Liver (tissue), 9 donors: Measurements from ENCODE around the gene RBMX. TPM values are rescaled to one million over a fixed set of nuclear protein-coding genes. Genes with fewer than 3 reads are reported as not detected.

Experiments
- DNase-seq: peaks from one replicate; pipeline ENCODE4 v3.0.0-alpha.2; 2017; ENCODE audit warnings: low spot score
- H3K27ac ChIP-seq, 2 donors: one replicate each; pipeline ENCODE4 v1.7.0; 2013; ENCODE audit warnings: inconsistent platforms in 2 of 2, low read length in 2 of 2, control low read depth in 1 of 2, low read depth in 1 of 2, mild to moderate bottlenecking in 1 of 2
- H3K27me3 ChIP-seq, 4 donors: one replicate each; pipeline versions ENCODE4 v1.6.1 to v1.7.0; 2013; ENCODE audit warnings: low read length in 3 of 4, inconsistent platforms in 1 of 4, mild to moderate bottlenecking in 1 of 4, moderate library complexity in 1 of 4; ENCODE audit not compliant: control insufficient read depth in 4 of 4, insufficient read depth in 4 of 4
- H3K36me3 ChIP-seq, 4 donors: one replicate each; pipeline versions ENCODE4 v1.6.1 to v1.7.0; 2013; ENCODE audit warnings: low read length in 3 of 4, mild to moderate bottlenecking in 3 of 4, low read depth in 1 of 4, moderate library complexity in 1 of 4; ENCODE audit not compliant: control insufficient read depth in 4 of 4, insufficient read depth in 3 of 4
- H3K4me1 ChIP-seq, 4 donors: one replicate each; pipeline versions ENCODE4 v1.6.1 to v1.7.0; 2013; ENCODE audit warnings: low read length in 3 of 4, mild to moderate bottlenecking in 3 of 4, moderate library complexity in 1 of 4; ENCODE audit not compliant: control insufficient read depth in 4 of 4, insufficient read depth in 4 of 4
- H3K4me3 ChIP-seq, 3 donors: one replicate each; pipeline versions ENCODE4 v1.6.1 to v1.7.0; 2013; ENCODE audit warnings: low read length in 3 of 3, control low read depth in 1 of 3, low read depth in 1 of 3, mild to moderate bottlenecking in 1 of 3
- H3K9ac ChIP-seq, 2 donors: one replicate each; pipeline ENCODE4 v1.7.0; 2013; ENCODE audit warnings: low read length in 2 of 2, mild to moderate bottlenecking in 2 of 2, moderate library complexity in 2 of 2, control low read depth in 1 of 2, low read depth in 1 of 2
- H3K9me3 ChIP-seq, 4 donors: one replicate each; pipeline versions ENCODE4 v1.6.1 to v1.7.0; 2013; ENCODE audit warnings: low read length in 3 of 4; ENCODE audit not compliant: control insufficient read depth in 4 of 4
- CTCF ChIP-seq: fragments of 150-350 bp; IDR thresholded peaks from 2 replicates; pipeline ENCODE4 v1.5.1; 2017; ENCODE audit warnings: improper control_type of control experiment, low read depth, low read length; ENCODE audit not compliant: missing input control
- EGR1 ChIP-seq, 2 donors: IDR thresholded peaks; 2 replicates each; pipeline ENCODE4 v1.6.1; 2016 to 2018; ENCODE audit warnings: antibody characterized with exemption in 2 of 2, low read depth in 2 of 2
- FOXA1 ChIP-seq: IDR thresholded peaks from 2 replicates; pipeline ENCODE4 v1.6.1; 2016; ENCODE audit warnings: antibody characterized with exemption
- FOXA2 ChIP-seq: IDR thresholded peaks from 2 replicates; pipeline ENCODE4 v1.6.1; 2016; ENCODE audit warnings: antibody characterized with exemption
- GABPA ChIP-seq, 2 donors: IDR thresholded peaks in 1 of 2; conservative IDR thresholded peaks in 1 of 2; 2 replicates each; pipeline ENCODE4 v1.6.1; 2016; ENCODE audit warnings: antibody characterized with exemption in 2 of 2, mild to moderate bottlenecking in 1 of 2, moderate library complexity in 1 of 2
- HNF4A ChIP-seq, 2 donors: conservative IDR thresholded peaks; 2 replicates each; pipeline ENCODE4 v1.6.1; 2016; ENCODE audit warnings: antibody characterized with exemption in 2 of 2, mild to moderate bottlenecking in 2 of 2
- HNF4G ChIP-seq: IDR thresholded peaks from 2 replicates; pipeline ENCODE4 v1.6.1; 2016; ENCODE audit warnings: antibody characterized with exemption
- JUND ChIP-seq, 2 donors: IDR thresholded peaks; 2 replicates each; pipeline ENCODE4 v1.6.1; 2016; ENCODE audit warnings: antibody characterized with exemption in 2 of 2
- NR2F2 ChIP-seq: IDR thresholded peaks from 2 replicates; pipeline ENCODE4 v1.6.1; 2016; ENCODE audit warnings: antibody characterized with exemption
- RAD21 ChIP-seq, 2 donors: IDR thresholded peaks; 2 replicates each; pipeline ENCODE4 v1.6.1; 2016; ENCODE audit warnings: antibody characterized with exemption in 2 of 2, mild to moderate bottlenecking in 2 of 2
- RXRA ChIP-seq, 2 donors: IDR thresholded peaks; 2 replicates each; pipeline ENCODE4 v1.6.1; 2017 to 2018; ENCODE audit warnings: antibody characterized with exemption in 2 of 2, mild to moderate bottlenecking in 1 of 2
- SP1 ChIP-seq: IDR thresholded peaks from 2 replicates; pipeline ENCODE4 v1.6.1; 2018; ENCODE audit warnings: antibody characterized with exemption, mild to moderate bottlenecking
- TAF1 ChIP-seq: conservative IDR thresholded peaks from 2 replicates; pipeline ENCODE4 v1.6.1; 2016; ENCODE audit warnings: antibody characterized with exemption, mild to moderate bottlenecking
- YY1 ChIP-seq: IDR thresholded peaks from 2 replicates; pipeline ENCODE4 v1.6.1; 2016; ENCODE audit warnings: antibody characterized with exemption, mild to moderate bottlenecking
- WGBS: extraction: QIAGEN DNeasy Blood & Tissue Kit; methylation state at CpG from one replicate; pipeline ENCODE4 v1.1.7; 2013; 5-methylcytosine and 5-hydroxymethylcytosine counted together
- polyA plus RNA-seq, 2 donors: library from polyadenylated mRNA; stranded (reverse) in 1 of 2; unstranded in 1 of 2; fragments of 200-250 nt in 1 of 2; fragments of >200 nt in 1 of 2; fragmentation: Nextera tagmentation in 1 of 2; extraction: Ambion mirVana in 1 of 2; gene quantifications; one replicate each; pipeline versions ENCODE4 v1.2.1 to v1.2.3, GENCODE V29; 2013 to 2015
- total RNA-seq, 2 donors: library from RNA; depleted of rRNA; stranded (reverse); fragments of >200 nt; gene quantifications; one replicate each; pipeline ENCODE4 v1.2.3, GENCODE V29; 2014
- TF ChIP-seq, protein P1 (sequence below): IDR thresholded peaks from 2 replicates; pipeline ENCODE4 v1.6.1; 2016; ENCODE audit warnings: antibody characterized with exemption
- TF ChIP-seq, protein P2 (sequence below): IDR thresholded peaks from 2 replicates; pipeline ENCODE4 v1.6.1; 2016; ENCODE audit warnings: antibody characterized with exemption, mild to moderate bottlenecking
- TF ChIP-seq, protein P3 (sequence below): IDR thresholded peaks from 2 replicates; pipeline ENCODE4 v1.6.1; 2016; ENCODE audit warnings: antibody characterized with exemption
- TF ChIP-seq, protein P4 (sequence below): IDR thresholded peaks from 2 replicates; pipeline ENCODE4 v1.6.1; 2016; ENCODE audit warnings: antibody characterized with exemption
- donor health status: healthy.
- donor health status: healthy.
- donor health status: healthy.
- donor health status: healthy.
- donor health status: healthy.

The RBMX gene
- total and polyA plus RNA-seq, 4 donors: 29.3 to 93.6 (median 63.2) TPM

DNA sequence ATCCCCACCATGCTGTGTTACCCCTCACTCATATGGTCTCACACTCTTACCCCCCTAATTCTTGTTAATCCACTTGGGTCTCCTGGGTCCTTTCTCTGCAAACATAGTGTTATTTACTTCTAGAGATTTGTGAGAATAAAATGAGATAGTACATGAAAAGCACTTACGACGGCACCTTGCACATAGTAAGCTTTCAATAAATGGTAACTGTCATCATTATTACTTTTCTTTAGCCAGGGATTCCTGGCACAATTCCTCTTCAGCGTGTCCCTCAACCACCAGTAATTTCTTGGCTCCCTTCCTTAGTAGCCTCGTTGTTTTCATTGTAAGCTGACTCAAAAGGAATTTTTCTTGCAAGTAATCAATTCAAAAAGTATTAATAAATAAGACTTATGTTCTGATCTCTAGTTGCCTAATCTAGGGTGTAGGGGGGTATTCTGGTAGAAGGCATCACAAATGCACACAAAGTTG lies 30.1 kb upstream of the RBMX start:
- H3K27me3 ChIP-seq: no peaks in the 10 kb centered on the region
- H3K4me3 ChIP-seq: no peak overlapping the region
- no peak overlapping the region for H3K27ac ChIP-seq
- H3K9ac ChIP-seq: no peak overlapping the region
- peaks cover 0 to 8% (median 4%) of the 10 kb centered on the region in 4 donors for H3K4me1 ChIP-seq
- H3K9me3 ChIP-seq: no peaks in the 10 kb centered on the region
- DNase-seq: no peak
- 33% methylated on average over 4 of the region's 4 CpGs for WGBS
- no peak for TF ChIP-seq GABPA (IDR thresholded peaks at IDR 0.05 in 1 of 2, conservative IDR thresholded peaks at IDR 0.05 in 1 of 2)
- TF ChIP-seq, protein P1, sequence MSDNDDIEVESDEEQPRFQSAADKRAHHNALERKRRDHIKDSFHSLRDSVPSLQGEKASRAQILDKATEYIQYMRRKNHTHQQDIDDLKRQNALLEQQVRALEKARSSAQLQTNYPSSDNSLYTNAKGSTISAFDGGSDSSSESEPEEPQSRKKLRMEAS: no peak
- no peak for TF ChIP-seq RAD21 (IDR thresholded peaks at IDR 0.05)
- no peak for TF ChIP-seq HNF4A (conservative IDR thresholded peaks at IDR 0.05)
- no peak for TF ChIP-seq TAF1
- TF ChIP-seq, protein P2, sequence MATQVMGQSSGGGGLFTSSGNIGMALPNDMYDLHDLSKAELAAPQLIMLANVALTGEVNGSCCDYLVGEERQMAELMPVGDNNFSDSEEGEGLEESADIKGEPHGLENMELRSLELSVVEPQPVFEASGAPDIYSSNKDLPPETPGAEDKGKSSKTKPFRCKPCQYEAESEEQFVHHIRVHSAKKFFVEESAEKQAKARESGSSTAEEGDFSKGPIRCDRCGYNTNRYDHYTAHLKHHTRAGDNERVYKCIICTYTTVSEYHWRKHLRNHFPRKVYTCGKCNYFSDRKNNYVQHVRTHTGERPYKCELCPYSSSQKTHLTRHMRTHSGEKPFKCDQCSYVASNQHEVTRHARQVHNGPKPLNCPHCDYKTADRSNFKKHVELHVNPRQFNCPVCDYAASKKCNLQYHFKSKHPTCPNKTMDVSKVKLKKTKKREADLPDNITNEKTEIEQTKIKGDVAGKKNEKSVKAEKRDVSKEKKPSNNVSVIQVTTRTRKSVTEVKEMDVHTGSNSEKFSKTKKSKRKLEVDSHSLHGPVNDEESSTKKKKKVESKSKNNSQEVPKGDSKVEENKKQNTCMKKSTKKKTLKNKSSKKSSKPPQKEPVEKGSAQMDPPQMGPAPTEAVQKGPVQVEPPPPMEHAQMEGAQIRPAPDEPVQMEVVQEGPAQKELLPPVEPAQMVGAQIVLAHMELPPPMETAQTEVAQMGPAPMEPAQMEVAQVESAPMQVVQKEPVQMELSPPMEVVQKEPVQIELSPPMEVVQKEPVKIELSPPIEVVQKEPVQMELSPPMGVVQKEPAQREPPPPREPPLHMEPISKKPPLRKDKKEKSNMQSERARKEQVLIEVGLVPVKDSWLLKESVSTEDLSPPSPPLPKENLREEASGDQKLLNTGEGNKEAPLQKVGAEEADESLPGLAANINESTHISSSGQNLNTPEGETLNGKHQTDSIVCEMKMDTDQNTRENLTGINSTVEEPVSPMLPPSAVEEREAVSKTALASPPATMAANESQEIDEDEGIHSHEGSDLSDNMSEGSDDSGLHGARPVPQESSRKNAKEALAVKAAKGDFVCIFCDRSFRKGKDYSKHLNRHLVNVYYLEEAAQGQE: no peak
- no peak for TF ChIP-seq YY1
- TF ChIP-seq EGR1 (IDR thresholded peaks at IDR 0.05; ENCODE audit: low read depth in 2 of 2): no peak
- TF ChIP-seq NR2F2: no peak
- no peak for TF ChIP-seq FOXA1
- TF ChIP-seq RXRA (IDR thresholded peaks at IDR 0.05): no peak
- no peak for TF ChIP-seq FOXA2
- TF ChIP-seq, protein P3, sequence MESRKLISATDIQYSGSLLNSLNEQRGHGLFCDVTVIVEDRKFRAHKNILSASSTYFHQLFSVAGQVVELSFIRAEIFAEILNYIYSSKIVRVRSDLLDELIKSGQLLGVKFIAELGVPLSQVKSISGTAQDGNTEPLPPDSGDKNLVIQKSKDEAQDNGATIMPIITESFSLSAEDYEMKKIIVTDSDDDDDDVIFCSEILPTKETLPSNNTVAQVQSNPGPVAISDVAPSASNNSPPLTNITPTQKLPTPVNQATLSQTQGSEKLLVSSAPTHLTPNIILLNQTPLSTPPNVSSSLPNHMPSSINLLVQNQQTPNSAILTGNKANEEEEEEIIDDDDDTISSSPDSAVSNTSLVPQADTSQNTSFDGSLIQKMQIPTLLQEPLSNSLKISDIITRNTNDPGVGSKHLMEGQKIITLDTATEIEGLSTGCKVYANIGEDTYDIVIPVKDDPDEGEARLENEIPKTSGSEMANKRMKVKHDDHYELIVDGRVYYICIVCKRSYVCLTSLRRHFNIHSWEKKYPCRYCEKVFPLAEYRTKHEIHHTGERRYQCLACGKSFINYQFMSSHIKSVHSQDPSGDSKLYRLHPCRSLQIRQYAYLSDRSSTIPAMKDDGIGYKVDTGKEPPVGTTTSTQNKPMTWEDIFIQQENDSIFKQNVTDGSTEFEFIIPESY: no peak
- TF ChIP-seq CTCF: no peak
- TF ChIP-seq, protein P4, sequence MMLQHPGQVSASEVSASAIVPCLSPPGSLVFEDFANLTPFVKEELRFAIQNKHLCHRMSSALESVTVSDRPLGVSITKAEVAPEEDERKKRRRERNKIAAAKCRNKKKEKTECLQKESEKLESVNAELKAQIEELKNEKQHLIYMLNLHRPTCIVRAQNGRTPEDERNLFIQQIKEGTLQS: no peak
- no peak for TF ChIP-seq SP1
- no peak for TF ChIP-seq JUND (IDR thresholded peaks at IDR 0.05)
- TF ChIP-seq HNF4G: no peak
- no peaks in the 10 kb centered on the region for H3K36me3 ChIP-seq
